Lung (tissue), 12 donors: Measurements from ENCODE around the gene ATG10. TPM values are rescaled to one million over a fixed set of nuclear protein-coding genes. Genes with fewer than 3 reads are reported as not detected.
"Not testable (repeated sequence)": the region's sequence is repeated elsewhere in the genome, so short reads cannot be mapped to it uniquely, and the experiment has no call there.

Source experiments
- ATAC-seq: fragments of 200-7000 bp; cut with Tn5 transposase; one replicate; pipeline ENCODE4 v1.9.1; 2020; ENCODE audit warnings: moderate number of reproducible peaks; ENCODE audit not compliant: insufficient read depth, low FRiP score
- DNase-seq, 3 donors: peaks; one replicate each; pipeline ENCODE4 v3.0.0-alpha.2; 2013 to 2017
- H3K27ac ChIP-seq, 2 donors: one replicate each; pipeline ENCODE4 v1.5.1; 2013; ENCODE audit warnings: mild to moderate bottlenecking in 2 of 2, moderate library complexity in 2 of 2, control low read depth in 1 of 2, inconsistent platforms in 1 of 2, low read depth in 1 of 2, low read length in 1 of 2
- H3K27me3 ChIP-seq, 3 donors: one replicate each; pipeline ENCODE4 v1.5.1; 2013; ENCODE audit warnings: low read length in 2 of 3; ENCODE audit not compliant: control insufficient read depth in 3 of 3, insufficient read depth in 3 of 3
- H3K36me3 ChIP-seq, 4 donors: one replicate each; pipeline ENCODE4 v1.5.1; 2013; ENCODE audit warnings: low read length in 4 of 4, mild to moderate bottlenecking in 1 of 4, moderate library complexity in 1 of 4; ENCODE audit not compliant: control insufficient read depth in 4 of 4, insufficient read depth in 4 of 4
- H3K4me1 ChIP-seq, 5 donors: one replicate each; pipeline ENCODE4 v1.5.1; 2013; ENCODE audit warnings: low read length in 5 of 5, mild to moderate bottlenecking in 2 of 5, moderate library complexity in 1 of 5; ENCODE audit not compliant: control insufficient read depth in 5 of 5, insufficient read depth in 5 of 5
- H3K4me3 ChIP-seq: one replicate; pipeline ENCODE4 v1.5.1; 2013; ENCODE audit warnings: mild to moderate bottlenecking, control low read depth, moderate library complexity
- H3K9ac ChIP-seq, 2 donors: one replicate each; pipeline ENCODE4 v1.5.1; 2013; ENCODE audit warnings: low read length in 2 of 2, control low read depth in 1 of 2; ENCODE audit not compliant: insufficient read depth in 1 of 2
- H3K9me3 ChIP-seq, 4 donors: one replicate each; pipeline ENCODE4 v1.5.1; 2013; ENCODE audit warnings: low read length in 3 of 4, mild to moderate bottlenecking in 1 of 4, moderate library complexity in 1 of 4; ENCODE audit not compliant: control insufficient read depth in 4 of 4, insufficient read depth in 3 of 4
- WGBS, 2 donors: extraction: QIAGEN DNeasy Blood & Tissue Kit; methylation state at CpG; one replicate each; pipeline ENCODE4 v1.1.7; 2013; 5-methylcytosine and 5-hydroxymethylcytosine counted together
- polyA plus RNA-seq, 2 donors: library from polyadenylated mRNA; stranded (reverse); fragments of 200-250 nt; gene quantifications; one replicate each; pipeline ENCODE4 v1.2.1, GENCODE V29; 2013
- total RNA-seq, 2 donors: library from RNA; depleted of rRNA in 1 of 2; stranded (reverse); fragments of >200 nt in 1 of 2; gene quantifications; one replicate each; pipeline ENCODE4 v1.2.1, GENCODE V29; 2014 to 2021
- TF ChIP-seq, protein P1 (sequence below): IDR thresholded peaks from 2 replicates; pipeline ENCODE4 v1.5.1; 2012; ENCODE audit warnings: mild to moderate bottlenecking; ENCODE audit errors: control extremely low read depth, extremely low read depth
- donor health status: control.
- donor health status: control.
- donor health status: Bipolar disorder and iron deficiency.
- donor health status: healthy.
- donor health status: DM: yes; HTN: yes; CAD: no.

The ATG10 gene
- total and polyA plus RNA-seq, 4 donors, result 4.6 to 10.2 (median 5.8) TPM

DNA sequence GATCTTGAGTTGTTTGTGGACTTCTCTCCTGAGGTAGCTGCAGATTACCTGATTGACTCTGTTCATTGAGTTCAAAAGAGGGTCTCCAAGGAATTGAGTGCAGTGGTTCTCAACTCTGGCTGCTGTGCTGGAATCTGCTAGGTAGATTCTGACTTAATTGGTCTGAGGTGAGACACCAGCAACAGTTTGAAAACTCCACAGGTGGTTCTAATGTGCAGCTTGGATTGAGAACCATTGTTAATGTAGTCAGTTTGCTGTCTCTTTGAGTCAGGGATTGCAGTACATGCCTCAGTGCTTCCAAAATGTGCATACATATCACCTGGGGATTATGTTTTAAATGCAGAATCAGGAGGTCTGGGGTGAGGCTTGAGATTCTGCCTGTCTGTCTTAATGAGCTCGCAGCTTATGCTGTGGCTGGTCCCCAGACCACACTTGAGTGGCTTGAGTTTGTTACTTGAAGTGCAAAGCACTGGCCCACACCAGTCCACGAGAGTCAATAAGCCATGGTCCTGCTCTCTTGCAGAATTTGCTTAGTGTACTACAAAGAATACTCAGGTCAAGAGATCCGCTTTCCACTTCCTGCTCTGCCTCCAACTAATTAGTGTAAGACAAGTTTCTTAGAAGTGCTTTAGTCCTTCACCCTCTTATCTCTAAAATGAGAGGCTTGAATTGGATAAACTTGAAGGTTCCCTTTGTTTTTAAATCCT, 82.3 kb downstream of the ATG10 start:
- Histone ChIP-seq H3K36me3 (no peaks in the 10 kb centered on the region), H3K27me3 (no peaks in the 10 kb centered on the region), H3K4me3 (no peak overlapping the region), H3K4me1 (no peaks in the 10 kb centered on the region), H3K27ac (no peak overlapping the region), H3K9ac (no peak overlapping the region), H3K9me3 (no peaks in the 10 kb centered on the region)
- WGBS, 2 donors, result 73 to 87% methylated on average over 3 of the region's 3 CpGs
- DNase-seq (no peak), ATAC-seq (no peak)
- TF ChIP-seq, protein P1, sequence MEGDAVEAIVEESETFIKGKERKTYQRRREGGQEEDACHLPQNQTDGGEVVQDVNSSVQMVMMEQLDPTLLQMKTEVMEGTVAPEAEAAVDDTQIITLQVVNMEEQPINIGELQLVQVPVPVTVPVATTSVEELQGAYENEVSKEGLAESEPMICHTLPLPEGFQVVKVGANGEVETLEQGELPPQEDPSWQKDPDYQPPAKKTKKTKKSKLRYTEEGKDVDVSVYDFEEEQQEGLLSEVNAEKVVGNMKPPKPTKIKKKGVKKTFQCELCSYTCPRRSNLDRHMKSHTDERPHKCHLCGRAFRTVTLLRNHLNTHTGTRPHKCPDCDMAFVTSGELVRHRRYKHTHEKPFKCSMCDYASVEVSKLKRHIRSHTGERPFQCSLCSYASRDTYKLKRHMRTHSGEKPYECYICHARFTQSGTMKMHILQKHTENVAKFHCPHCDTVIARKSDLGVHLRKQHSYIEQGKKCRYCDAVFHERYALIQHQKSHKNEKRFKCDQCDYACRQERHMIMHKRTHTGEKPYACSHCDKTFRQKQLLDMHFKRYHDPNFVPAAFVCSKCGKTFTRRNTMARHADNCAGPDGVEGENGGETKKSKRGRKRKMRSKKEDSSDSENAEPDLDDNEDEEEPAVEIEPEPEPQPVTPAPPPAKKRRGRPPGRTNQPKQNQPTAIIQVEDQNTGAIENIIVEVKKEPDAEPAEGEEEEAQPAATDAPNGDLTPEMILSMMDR, result no peak

DNA sequence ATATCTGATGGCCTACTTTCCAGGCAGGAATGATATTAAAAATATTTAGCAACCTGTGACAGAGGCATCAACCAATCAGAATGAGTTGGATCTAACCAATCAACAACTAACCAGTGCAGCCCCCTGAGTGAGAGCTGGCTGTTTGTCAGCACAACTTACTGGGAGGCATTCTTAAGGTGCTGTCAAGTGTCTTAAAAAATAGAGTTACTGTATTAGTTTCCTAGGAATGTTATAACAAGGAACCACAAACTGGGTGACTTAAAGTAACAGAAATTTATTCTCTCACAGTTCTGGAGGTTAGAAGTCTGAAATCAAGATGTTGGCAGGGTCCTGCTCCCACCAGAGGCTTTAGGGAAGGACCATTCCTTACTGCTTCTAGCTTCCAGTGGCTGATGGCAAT, 85.2 kb downstream of the ATG10 start:
- ATAC-seq (no peak), DNase-seq (no peak)
- H3K4me3 ChIP-seq, result no peak overlapping the region
- no peaks in the 10 kb centered on the region for H3K36me3 ChIP-seq
- no peaks in the 10 kb centered on the region for H3K4me1 ChIP-seq
- H3K27ac ChIP-seq, result no peak overlapping the region
- no peaks in the 10 kb centered on the region for H3K9me3 ChIP-seq
- H3K9ac ChIP-seq, result no peak overlapping the region
- TF ChIP-seq, protein P1, result no peak
- H3K27me3 ChIP-seq, result no peaks in the 10 kb centered on the region

- WGBS, 2 donors, result 55 to 63% methylated on average over 1 of the region's 1 CpG
- Histone ChIP-seq H3K9ac (no peak overlapping the region), H3K9me3 (no peaks in the 10 kb centered on the region), H3K4me1 (no peaks in the 10 kb centered on the region), H3K27me3 (no peaks in the 10 kb centered on the region), H3K27ac (no peak overlapping the region), H3K36me3 (no peaks in the 10 kb centered on the region), H3K4me3 (no peak overlapping the region)
- DNase-seq, result no peak
- ATAC-seq, result no peak
- TF ChIP-seq, protein P1, result no peak
Measured at GRCh38 chr5:82058710-82059109, 86.9 kb downstream of the ATG10 start.

DNA sequence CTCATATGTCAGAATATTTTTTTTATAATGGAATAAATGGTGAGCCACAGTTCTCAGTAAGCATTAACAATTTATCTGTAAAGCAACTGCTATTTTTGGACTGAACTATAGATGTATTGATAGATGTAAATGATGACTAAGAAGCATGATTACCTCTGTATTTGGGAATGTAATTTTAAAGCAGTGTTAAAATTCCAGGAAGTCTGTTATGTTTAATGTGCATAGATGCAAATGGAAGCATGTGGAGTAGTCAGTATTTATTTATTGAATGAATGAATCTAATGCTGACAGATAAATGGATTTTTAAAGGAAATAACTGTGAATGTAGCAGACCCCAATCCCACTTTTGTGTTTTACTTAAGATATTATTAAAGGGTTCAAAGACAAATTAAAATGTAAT, 95.0 kb downstream of the ATG10 start:
- no peak for ATAC-seq
- Histone ChIP-seq H3K9ac (no peak overlapping the region), H3K36me3 (no peaks in the 10 kb centered on the region), H3K27me3 (no peaks in the 10 kb centered on the region), H3K27ac (no peak overlapping the region), H3K4me3 (no peak overlapping the region), H3K9me3 (no peaks in the 10 kb centered on the region), H3K4me1 (no peaks in the 10 kb centered on the region)
- no peak for DNase-seq
- TF ChIP-seq, protein P1, result no peak

- not testable (repeated sequence) for H3K4me3 ChIP-seq, H3K4me1 ChIP-seq, H3K27me3 ChIP-seq, H3K36me3 ChIP-seq, ATAC-seq, H3K9ac ChIP-seq, H3K9me3 ChIP-seq, H3K27ac ChIP-seq, DNase-seq
- 82 to 99% methylated on average over 3 of the region's 3 CpGs for WGBS, 2 donors
Measured at GRCh38 chr5:82068042-82068441, 96.2 kb downstream of the ATG10 start.
